Loucy (cell line): ENCODE results near the gene SLC39A3.

Experiments
- H2AFZ ChIP-seq: fragments of 200-600 bp; sonication (generic); 2 replicates; pipeline ENCODE4 v1.6.0; 2016; ENCODE audit warnings: antibody characterized with exemption, mild to moderate bottlenecking, low read length, moderate library complexity
- H3F3A ChIP-seq: fragments of 200-600 bp; 2 replicates; pipeline ENCODE4 v1.6.0; 2016; ENCODE audit warnings: antibody characterized with exemption, low read depth, mild to moderate bottlenecking
- H3K27me3 ChIP-seq: fragments of 200-600 bp; sonication (generic); 2 replicates; pipeline ENCODE4 v1.6.1; 2014; ENCODE audit warnings: low read length, mild to moderate bottlenecking; ENCODE audit not compliant: insufficient read depth, poor library complexity, severe bottlenecking
- H3K36me3 ChIP-seq: fragments of 200-600 bp; sonication (generic); 2 replicates; pipeline ENCODE4 v1.6.1; 2016; ENCODE audit warnings: low read length; ENCODE audit not compliant: insufficient read depth
- H3K4me1 ChIP-seq: fragments of 200-600 bp; sonication (generic); 2 replicates; pipeline ENCODE4 v1.5.1; 2014; ENCODE audit warnings: low read length, mild to moderate bottlenecking; ENCODE audit not compliant: insufficient read depth, poor library complexity, severe bottlenecking
- H3K4me2 ChIP-seq: fragments of 200-600 bp; sonication (generic); 2 replicates; pipeline ENCODE4 v1.6.0; 2014; ENCODE audit warnings: antibody characterized with exemption, low read length, low read depth, mild to moderate bottlenecking; ENCODE audit not compliant: poor library complexity, severe bottlenecking
- H3K4me3 ChIP-seq: fragments of 200-600 bp; sonication (generic); 2 replicates; pipeline ENCODE4 v1.5.1; 2014; ENCODE audit warnings: low read length, mild to moderate bottlenecking, mixed read lengths; ENCODE audit not compliant: poor library complexity, severe bottlenecking
- H3K79me2 ChIP-seq: fragments of 200-600 bp; sonication (generic); 2 replicates; pipeline ENCODE4 v1.6.1; 2014; ENCODE audit warnings: low read length; ENCODE audit not compliant: insufficient read depth
- H3K9ac ChIP-seq: fragments of 200-600 bp; sonication (generic); 2 replicates; pipeline ENCODE4 v1.6.0; 2014; ENCODE audit warnings: mild to moderate bottlenecking, low read depth, low read length, moderate library complexity; ENCODE audit not compliant: poor library complexity, severe bottlenecking
- H3K9me2 ChIP-seq: fragments of 200-600 bp; sonication (generic); replicated peaks from 2 replicates; pipeline ENCODE4 v1.6.1; 2016; ENCODE audit warnings: low read depth, low read length, mixed read lengths
- H3K9me3 ChIP-seq: fragments of 200-600 bp; sonication (generic); 2 replicates; pipeline ENCODE4 v1.6.1; 2014; ENCODE audit warnings: mild to moderate bottlenecking, antibody characterized with exemption, low read length, low read depth; ENCODE audit not compliant: insufficient read depth
- H4K20me1 ChIP-seq: fragments of 200-600 bp; sonication (generic); 2 replicates; pipeline ENCODE4 v1.6.0; 2014; ENCODE audit warnings: antibody characterized with exemption, low read length, mild to moderate bottlenecking; ENCODE audit not compliant: insufficient read depth, poor library complexity, severe bottlenecking
- CTCF ChIP-seq: fragments of 200-600 bp; sonication (generic); conservative IDR thresholded peaks from 2 replicates; pipeline ENCODE4 v1.5.1; 2014; ENCODE audit warnings: mild to moderate bottlenecking, antibody characterized with exemption, low read length
- EZH2phosphoT487 ChIP-seq: fragments of 200-600 bp; IDR thresholded peaks from 2 replicates; pipeline ENCODE4 v1.6.1; 2018; ENCODE audit warnings: antibody characterized with exemption, mild to moderate bottlenecking, moderate library complexity, borderline replicate concordance

SLC39A3 gene

DNA sequence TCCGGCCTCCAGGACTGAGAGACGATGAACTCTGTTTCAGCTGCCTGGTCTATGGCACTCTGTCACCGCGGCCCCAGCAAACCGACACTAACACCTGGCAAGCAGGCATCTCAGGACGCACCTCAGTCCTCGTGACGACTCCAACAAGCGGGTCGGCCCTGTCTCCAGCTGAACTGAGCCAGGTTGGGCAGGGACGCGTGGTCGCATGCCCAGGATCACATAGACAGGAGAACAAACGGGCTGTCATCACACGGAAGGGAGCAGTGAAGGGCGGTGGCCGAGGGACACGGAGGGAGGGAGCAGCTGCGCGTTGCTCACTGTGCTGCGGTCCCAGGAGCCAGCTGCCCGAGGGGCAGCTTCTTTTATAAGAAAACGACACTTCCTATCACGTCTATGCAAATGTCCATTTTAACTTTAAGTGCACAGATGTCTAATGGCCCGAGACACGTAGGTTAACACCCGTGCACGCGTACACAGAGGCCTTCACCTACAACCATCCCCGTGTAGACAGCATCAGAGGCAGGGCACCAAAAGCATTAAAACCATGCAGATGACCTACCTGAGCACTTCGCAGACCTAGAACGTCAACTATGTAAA is 34.4 kb upstream of the SLC39A3 start:
- Histone ChIP-seq H3K4me2 (no peak overlapping the region), H4K20me1 (peaks cover 52% of the 10 kb centered on the region), H3K9ac (no peak overlapping the region)

GRCh38 chr19:2771786-2772674 is 32.2 kb upstream of the SLC39A3 start:
- Histone ChIP-seq H3K36me3 (peaks cover 20% of the 10 kb centered on the region; the same call in 1 of the 2 replicates), H2AFZ (no peak overlapping the region), H3K4me3 (no peak overlapping the region), H3F3A (no peaks in the 10 kb centered on the region), H3K9ac (no peak overlapping the region), H3K9me2 (no peaks in the 10 kb centered on the region), H3K9me3 (no peaks in the 10 kb centered on the region), H3K4me2 (no peak overlapping the region), H3K4me1 (peaks cover 10% of the 10 kb centered on the region), H4K20me1 (peaks cover 47% of the 10 kb centered on the region), H3K27me3 (no peaks in the 10 kb centered on the region), H3K79me2 (peaks cover 74% of the 10 kb centered on the region)
- TF ChIP-seq EZH2phosphoT487 = no peak
- TF ChIP-seq CTCF = no peak

More for the DNA sequence above, 34.4 kb upstream of the SLC39A3 start:
- peaks cover 2% of the 10 kb centered on the region; the same call in 1 of the 2 replicates for H3K36me3 ChIP-seq
- H3K27me3 ChIP-seq = no peaks in the 10 kb centered on the region
- H3K9me2 ChIP-seq = no peaks in the 10 kb centered on the region
- no peak for TF ChIP-seq EZH2phosphoT487
- TF ChIP-seq CTCF = no peak
- no peak overlapping the region for H3K4me3 ChIP-seq
- no peak overlapping the region for H2AFZ ChIP-seq
- H3F3A ChIP-seq = no peaks in the 10 kb centered on the region
- peaks cover 87% of the 10 kb centered on the region for H3K79me2 ChIP-seq
- H3K4me1 ChIP-seq = peaks cover 14% of the 10 kb centered on the region
- no peaks in the 10 kb centered on the region for H3K9me3 ChIP-seq

- H3K4me3 ChIP-seq = no peak overlapping the region
- peaks cover 33% of the 10 kb centered on the region; the same call in 1 of the 2 replicates for H3K36me3 ChIP-seq
- no peak overlapping the region for H3K9ac ChIP-seq
- no peak overlapping the region for H2AFZ ChIP-seq
- H3K79me2 ChIP-seq = peaks cover 57% of the 10 kb centered on the region
- H4K20me1 ChIP-seq = peaks cover 37% of the 10 kb centered on the region
- no peaks in the 10 kb centered on the region for H3F3A ChIP-seq
- no peaks in the 10 kb centered on the region for H3K9me2 ChIP-seq
- H3K4me1 ChIP-seq = peaks cover under 1% of the 10 kb centered on the region
- H3K27me3 ChIP-seq = no peaks in the 10 kb centered on the region
- no peaks in the 10 kb centered on the region for H3K9me3 ChIP-seq
- no peak for TF ChIP-seq CTCF
- no peak for TF ChIP-seq EZH2phosphoT487
- no peak overlapping the region for H3K4me2 ChIP-seq
Observed at GRCh38 chr19:2770055-2771013, 30.5 kb upstream of the SLC39A3 start.
